Body of pancreas (tissue), 4 donors: ENCODE results near the gene TMPRSS13. TPM values are rescaled to one million over a fixed set of nuclear protein-coding genes. Genes with fewer than 3 reads are reported as not detected.

Experiments used
- ATAC-seq: fragments of 150-250 bp; one replicate; pipeline ENCODE4 v1.9.1; 2016
- DNase-seq, 4 donors: peaks; one replicate each; pipeline ENCODE4 v3.0.0-alpha.2; 2019
- H3K27ac ChIP-seq, 4 donors: fragments of 200-600 bp; sonication (generic); 1 replicate in 3 of 4; 2 replicates in 1 of 4; pipeline versions ENCODE4 v1.5.1 to v1.6.1; 2016 to 2019; ENCODE audit warnings: mild to moderate bottlenecking in 1 of 4, mixed read lengths in 1 of 4, moderate library complexity in 1 of 4
- H3K27me3 ChIP-seq, 2 donors: fragments of 200-600 bp; sonication (generic); one replicate each; pipeline ENCODE4 v1.6.0; 2016; ENCODE audit warnings: mild to moderate bottlenecking in 1 of 2
- H3K36me3 ChIP-seq, 2 donors: fragments of 200-600 bp; sonication (generic); replicated peaks in 1 of 2; 2 replicates each; pipeline ENCODE4 v1.5.1; 2016; ENCODE audit warnings: low read depth in 2 of 2; ENCODE audit not compliant: insufficient read depth in 1 of 2
- H3K4me1 ChIP-seq: fragments of 200-600 bp; sonication (generic); one replicate; pipeline ENCODE4 v1.6.0; 2016
- H3K4me3 ChIP-seq, 2 donors: fragments of 200-600 bp; sonication (generic); 1 replicate in 1 of 2; 2 replicates in 1 of 2; pipeline ENCODE4 v1.5.1; 2016 to 2019
- H3K9me3 ChIP-seq, 3 donors: fragments of 200-600 bp; sonication (generic); 1 replicate in 2 of 3; 2 replicates in 1 of 3; pipeline ENCODE4 v1.5.1; 2016
- POLR2A ChIP-seq, 3 donors: fragments of 450-650 bp; IDR thresholded peaks; one replicate each; pipeline ENCODE4 v1.6.1; 2016; ENCODE audit warnings: antibody characterized with exemption in 3 of 3, mild to moderate bottlenecking in 2 of 3
- WGBS, 2 donors: methylation state at CpG; one replicate each; pipeline ENCODE4 v1.1.5; 2017; 5-methylcytosine and 5-hydroxymethylcytosine counted together
- intact Hi-C: fragments of 100-400 bp; cut with DNase I; formaldehyde crosslinking; loops from one replicate; pipeline ENCODE4 v1.15.1; 2023
- total RNA-seq, 2 donors: library from RNA; depleted of rRNA; stranded (reverse); fragments of >200 nt; gene quantifications; one replicate each; pipeline ENCODE4 v1.1.0, GENCODE V29; 2016
- TF ChIP-seq, protein P1 (sequence below), 7 experiments: fragments of 450-650 bp in 4 of 7; fragments of 200-600 bp in 3 of 7; sonication (generic) in 3 of 7; IDR thresholded peaks; one replicate each; pipeline ENCODE4 v1.5.1; 2016 to 2019; ENCODE audit warnings: antibody characterized with exemption in 7 of 7

The TMPRSS13 gene
- total RNA-seq, 2 donors from 2014 or later = 1.6 to 4.9 TPM

- intact Hi-C loops = no loop called here
- peaks cover 4% of the 10 kb centered on the region for H3K4me1 ChIP-seq
- TF ChIP-seq POLR2A (IDR thresholded peaks at IDR 0.05) = no peak
- TF ChIP-seq, protein P1, sequence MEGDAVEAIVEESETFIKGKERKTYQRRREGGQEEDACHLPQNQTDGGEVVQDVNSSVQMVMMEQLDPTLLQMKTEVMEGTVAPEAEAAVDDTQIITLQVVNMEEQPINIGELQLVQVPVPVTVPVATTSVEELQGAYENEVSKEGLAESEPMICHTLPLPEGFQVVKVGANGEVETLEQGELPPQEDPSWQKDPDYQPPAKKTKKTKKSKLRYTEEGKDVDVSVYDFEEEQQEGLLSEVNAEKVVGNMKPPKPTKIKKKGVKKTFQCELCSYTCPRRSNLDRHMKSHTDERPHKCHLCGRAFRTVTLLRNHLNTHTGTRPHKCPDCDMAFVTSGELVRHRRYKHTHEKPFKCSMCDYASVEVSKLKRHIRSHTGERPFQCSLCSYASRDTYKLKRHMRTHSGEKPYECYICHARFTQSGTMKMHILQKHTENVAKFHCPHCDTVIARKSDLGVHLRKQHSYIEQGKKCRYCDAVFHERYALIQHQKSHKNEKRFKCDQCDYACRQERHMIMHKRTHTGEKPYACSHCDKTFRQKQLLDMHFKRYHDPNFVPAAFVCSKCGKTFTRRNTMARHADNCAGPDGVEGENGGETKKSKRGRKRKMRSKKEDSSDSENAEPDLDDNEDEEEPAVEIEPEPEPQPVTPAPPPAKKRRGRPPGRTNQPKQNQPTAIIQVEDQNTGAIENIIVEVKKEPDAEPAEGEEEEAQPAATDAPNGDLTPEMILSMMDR (IDR thresholded peaks at IDR 0.05) = no peak
- H3K4me3 ChIP-seq = no peak overlapping the region
- no peak for DNase-seq
- no peaks in the 10 kb centered on the region for H3K27me3 ChIP-seq
- 100% methylated on average over 1 of the region's 1 CpG; no CpG with 5 or more reads in 1 of the 2 donors for WGBS, 2 donors
- no peak overlapping the region for H3K27ac ChIP-seq
- H3K36me3 ChIP-seq = no peaks in the 10 kb centered on the region
- H3K9me3 ChIP-seq = no peaks in the 10 kb centered on the region
- no peak for ATAC-seq
These were observed 66.4 kb downstream of the TMPRSS13 start for GRCh38 chr11:117862753-117863152.

DNA sequence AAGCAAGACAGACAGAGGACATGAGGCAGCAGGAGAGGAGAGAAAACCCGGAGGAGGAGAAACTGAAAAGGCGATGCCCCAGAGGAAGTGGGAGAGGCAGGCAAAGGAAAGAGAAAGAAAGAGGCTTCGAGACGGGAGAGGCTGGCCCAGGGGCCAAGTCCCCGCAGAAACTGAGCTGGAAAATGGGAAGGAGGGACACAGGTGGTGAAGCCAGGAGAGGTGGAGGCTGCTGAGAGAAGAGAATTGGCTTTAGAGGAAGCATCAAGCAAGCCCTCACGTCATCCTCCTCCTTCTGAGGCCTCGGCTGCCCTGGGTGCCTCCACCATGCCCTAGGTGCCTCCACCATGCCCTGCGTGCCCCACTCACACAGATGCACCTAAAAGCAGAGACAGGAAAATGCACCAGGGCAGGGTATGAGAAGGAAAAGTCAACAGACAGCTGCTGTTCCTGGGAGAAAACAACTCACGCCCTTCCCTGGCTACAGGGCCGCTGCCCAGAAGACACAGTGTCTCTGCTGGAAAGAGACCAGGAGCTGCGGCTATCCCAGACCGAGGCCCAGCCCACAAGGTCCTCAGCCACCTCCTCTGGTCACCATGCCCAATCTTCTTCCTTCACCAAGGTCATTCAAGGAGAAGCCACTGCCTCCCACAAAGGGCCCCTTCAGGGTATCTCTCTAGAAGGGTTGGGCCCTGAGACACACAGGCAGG lies 67.0 kb downstream of the TMPRSS13 start:
- Histone ChIP-seq H3K36me3 (no peaks in the 10 kb centered on the region), H3K4me1 (peaks cover 4% of the 10 kb centered on the region), H3K27ac (peak overlapping the region in 3 of 4 donors; percentile 8 to 26 (median 13)), H3K9me3 (no peaks in the 10 kb centered on the region), H3K4me3 (no peak overlapping the region), H3K27me3 (no peaks in the 10 kb centered on the region)
- no peak for ATAC-seq
- TF ChIP-seq, protein P1 (IDR thresholded peaks at IDR 0.05) = no peak
- no peak for TF ChIP-seq POLR2A (IDR thresholded peaks at IDR 0.05)
- DNase-seq = no peak
- intact Hi-C loops = no loop called here
- 71 to 73% methylated on average over 8 to 12 of the region's 12 CpGs for WGBS, 2 donors

DNA sequence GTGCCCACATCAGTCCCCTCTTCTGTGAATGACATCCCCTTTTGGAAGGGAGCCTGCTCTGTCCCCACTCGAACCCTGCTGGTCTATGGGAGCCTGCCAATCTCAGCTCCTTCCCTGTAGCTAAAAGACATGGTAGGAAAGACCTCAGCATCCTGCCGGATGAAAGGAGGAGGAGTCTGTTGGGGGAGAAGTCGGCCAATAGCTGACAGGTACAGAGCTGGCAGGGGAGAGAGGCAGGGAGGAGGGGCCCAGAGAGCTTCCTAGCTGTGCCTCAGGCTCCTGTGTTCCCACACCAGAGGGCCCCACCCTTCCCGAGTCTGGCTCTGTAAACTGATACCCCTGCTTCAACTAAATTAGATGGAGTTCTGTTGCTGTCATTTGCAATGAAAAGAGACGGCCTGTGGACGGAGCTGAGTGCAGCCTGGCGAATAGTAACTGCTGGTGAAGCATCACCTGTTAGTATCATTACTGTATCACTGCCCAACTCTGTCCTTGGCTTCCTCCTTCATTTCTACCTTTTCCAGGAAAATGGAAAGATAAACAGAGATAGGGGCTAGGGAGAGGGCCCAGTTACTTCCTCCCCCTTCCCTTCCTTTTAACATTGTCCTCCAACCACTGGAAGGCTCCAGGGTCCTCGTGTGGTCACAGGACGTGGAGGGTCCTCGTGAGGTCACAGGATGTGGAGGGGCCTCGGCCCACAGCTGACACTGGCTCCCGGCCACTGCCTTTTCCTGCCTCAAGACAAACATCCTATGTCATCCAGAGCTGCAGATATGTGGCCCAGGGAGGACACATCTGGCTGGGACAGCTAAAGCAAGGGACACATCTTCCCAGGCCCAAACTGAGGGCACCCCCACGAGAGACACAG lies 67.8 kb downstream of the TMPRSS13 start:
- TF ChIP-seq, protein P1 (IDR thresholded peaks at IDR 0.05) = no peak
- WGBS, 2 donors = 48 to 54% methylated on average over 13 of the region's 13 CpGs
- no peak for DNase-seq
- no peaks in the 10 kb centered on the region for H3K9me3 ChIP-seq
- peaks cover 4% of the 10 kb centered on the region for H3K4me1 ChIP-seq
- H3K27me3 ChIP-seq = no peaks in the 10 kb centered on the region
- H3K36me3 ChIP-seq = no peaks in the 10 kb centered on the region
- ATAC-seq = no peak
- H3K4me3 ChIP-seq = no peak overlapping the region
- intact Hi-C loops = no loop called here
- H3K27ac ChIP-seq = peak overlapping the region in 1 of 4 donors; percentile 26

DNA sequence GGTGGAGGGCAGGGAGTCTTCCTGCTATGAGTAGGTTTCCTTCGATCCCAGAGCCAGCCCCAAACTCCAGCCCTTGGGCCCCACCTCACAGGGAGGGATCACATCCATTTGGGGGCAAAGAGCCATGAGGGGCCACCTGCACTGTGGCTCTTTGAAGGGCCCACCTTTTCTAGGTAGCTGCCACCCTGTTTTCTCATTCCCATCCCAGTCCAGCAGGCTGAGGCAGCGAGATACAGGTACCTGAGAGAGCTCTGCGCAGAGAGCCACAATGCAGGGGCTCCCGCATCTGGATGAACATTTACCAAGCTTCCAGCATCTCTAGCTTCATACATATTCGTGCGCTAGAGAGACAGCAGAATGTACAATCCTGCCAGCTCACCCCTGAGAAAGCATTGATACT lies 69.1 kb downstream of the TMPRSS13 start:
- H3K27ac ChIP-seq = no peak overlapping the region

More for the DNA sequence above, 69.1 kb downstream of the TMPRSS13 start:
- H3K27me3 ChIP-seq = no peaks in the 10 kb centered on the region
- DNase-seq (no peak), ATAC-seq (no peak)
- H3K4me3 ChIP-seq = no peak overlapping the region
- no peaks in the 10 kb centered on the region for H3K9me3 ChIP-seq
- TF ChIP-seq POLR2A (IDR thresholded peaks at IDR 0.05) = no peak
- TF ChIP-seq, protein P1 (IDR thresholded peaks at IDR 0.05) = no peak
- H3K36me3 ChIP-seq = no peaks in the 10 kb centered on the region
- intact Hi-C loops = no loop called here
- H3K4me1 ChIP-seq = peaks cover 4% of the 10 kb centered on the region
- 74 to 83% methylated on average over 6 of the region's 6 CpGs for WGBS, 2 donors
